ENCODE results near the gene FAM136A.

GRCh38 chr2:70250434-70250833 lies 51.4 kb downstream of the FAM136A start:
- TF ChIP-seq CTCF (IDR thresholded peaks at IDR 0.05; ENCODE audit: low read length), result no peak
- TF ChIP-seq EZH2 (optimal IDR thresholded peaks at IDR 0.05; ENCODE audit: low read depth, low read length), result no peak

Data from MM.1S (cell line).